GM12873 (cell line): Measurements from ENCODE around the gene THSD4.

Experiments
- TF ChIP-seq, protein P1 (sequence below): IDR thresholded peaks from 2 replicates; pipeline ENCODE4 v1.5.1; 2012; ENCODE audit warnings: low read depth, mild to moderate bottlenecking, moderate library complexity, low read length, control low read depth; ENCODE audit not compliant: insufficient read depth; ENCODE audit errors: missing control alignments

THSD4 gene

DNA sequence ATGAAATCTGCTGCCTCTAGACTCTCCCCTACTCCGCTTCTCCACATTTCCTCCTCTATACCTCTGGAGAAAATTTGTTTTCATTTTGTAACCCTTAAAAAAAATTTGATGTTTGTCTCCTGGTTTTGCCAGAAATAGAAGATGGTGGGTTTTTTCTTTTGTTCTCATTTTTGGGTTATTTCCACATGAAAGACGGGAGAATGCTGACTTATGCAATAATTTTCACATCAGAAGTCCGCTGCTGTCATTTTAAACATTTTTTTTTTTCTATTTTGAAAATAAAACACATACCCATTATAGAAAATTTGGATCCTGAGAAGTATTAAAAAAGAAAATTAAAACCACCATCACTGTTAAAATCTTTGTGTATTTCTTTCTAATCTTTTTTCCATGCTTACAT lies 374.3 kb downstream of the THSD4 start:
- TF ChIP-seq, protein P1, sequence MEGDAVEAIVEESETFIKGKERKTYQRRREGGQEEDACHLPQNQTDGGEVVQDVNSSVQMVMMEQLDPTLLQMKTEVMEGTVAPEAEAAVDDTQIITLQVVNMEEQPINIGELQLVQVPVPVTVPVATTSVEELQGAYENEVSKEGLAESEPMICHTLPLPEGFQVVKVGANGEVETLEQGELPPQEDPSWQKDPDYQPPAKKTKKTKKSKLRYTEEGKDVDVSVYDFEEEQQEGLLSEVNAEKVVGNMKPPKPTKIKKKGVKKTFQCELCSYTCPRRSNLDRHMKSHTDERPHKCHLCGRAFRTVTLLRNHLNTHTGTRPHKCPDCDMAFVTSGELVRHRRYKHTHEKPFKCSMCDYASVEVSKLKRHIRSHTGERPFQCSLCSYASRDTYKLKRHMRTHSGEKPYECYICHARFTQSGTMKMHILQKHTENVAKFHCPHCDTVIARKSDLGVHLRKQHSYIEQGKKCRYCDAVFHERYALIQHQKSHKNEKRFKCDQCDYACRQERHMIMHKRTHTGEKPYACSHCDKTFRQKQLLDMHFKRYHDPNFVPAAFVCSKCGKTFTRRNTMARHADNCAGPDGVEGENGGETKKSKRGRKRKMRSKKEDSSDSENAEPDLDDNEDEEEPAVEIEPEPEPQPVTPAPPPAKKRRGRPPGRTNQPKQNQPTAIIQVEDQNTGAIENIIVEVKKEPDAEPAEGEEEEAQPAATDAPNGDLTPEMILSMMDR, result no peak

DNA sequence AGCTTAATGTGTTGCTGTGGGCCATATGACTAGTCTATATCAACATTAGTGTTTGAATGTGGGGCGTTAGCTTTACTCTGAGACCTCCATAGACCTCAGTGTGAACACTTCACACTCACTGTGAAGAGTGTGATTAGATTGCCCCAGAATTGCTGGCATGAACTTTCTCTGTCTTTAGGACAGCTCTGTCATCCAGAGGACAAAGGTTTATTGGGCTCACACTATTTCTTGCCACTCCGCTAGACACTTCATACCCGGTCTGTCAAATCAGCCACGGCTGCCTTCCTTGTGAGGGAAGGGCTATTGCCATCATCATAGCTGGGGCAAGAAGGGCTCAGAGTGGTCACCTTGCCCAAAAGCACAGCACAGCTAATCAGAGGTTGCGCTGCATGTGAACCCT lies 378.3 kb downstream of the THSD4 start:
- TF ChIP-seq, protein P1, result no peak

DNA sequence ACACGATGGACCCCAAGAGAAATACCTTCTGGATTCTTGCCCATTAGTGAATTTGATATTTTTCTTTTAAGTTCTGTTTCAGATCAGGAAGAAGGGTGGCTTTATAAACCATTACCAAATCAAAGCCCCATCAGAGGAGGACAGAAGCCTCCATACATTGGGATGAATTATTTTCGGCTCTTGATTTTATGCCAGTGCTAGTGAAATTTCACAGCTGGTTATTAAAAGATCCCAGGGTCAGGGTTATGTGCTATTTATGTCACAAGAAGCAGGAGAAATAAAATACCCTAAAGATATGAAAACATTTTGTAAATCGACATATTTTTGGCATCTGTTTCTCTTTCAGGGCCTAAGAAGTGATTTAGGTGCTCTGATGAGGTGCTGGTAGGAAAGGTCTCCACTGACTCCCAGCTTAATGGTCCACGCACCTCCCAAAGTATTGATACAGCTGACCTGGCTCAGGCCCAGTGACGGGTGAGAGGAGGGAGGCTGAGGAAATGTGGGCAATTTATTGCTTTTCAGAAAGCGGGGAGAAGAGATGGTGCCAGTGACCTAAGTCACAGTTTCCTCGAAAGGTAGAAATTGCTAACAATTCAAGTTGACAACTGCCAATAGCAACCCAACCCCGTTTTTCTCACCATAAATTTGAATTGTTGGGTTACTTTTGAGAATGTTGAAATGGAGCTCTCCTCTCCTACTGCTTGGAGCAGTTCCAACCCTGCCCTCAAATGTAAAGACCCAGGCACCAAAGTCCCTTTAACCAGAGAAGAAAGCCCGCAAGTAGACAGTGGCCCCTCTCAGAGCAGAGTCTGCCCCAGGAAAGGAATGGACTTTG lies 379.5 kb downstream of the THSD4 start:
- TF ChIP-seq, protein P1, result no peak

GRCh38 chr15:71495398-71495780 lies 380.1 kb downstream of the THSD4 start:
- TF ChIP-seq, protein P1, result no peak

GRCh38 chr15:71496336-71496955 lies 381.2 kb downstream of the THSD4 start:
- TF ChIP-seq, protein P1, result no peak

- TF ChIP-seq, protein P1, result no peak
These were observed 386.2 kb downstream of the THSD4 start for GRCh38 chr15:71501344-71502076.

- TF ChIP-seq, protein P1, result no peak
These were observed 386.8 kb downstream of the THSD4 start for GRCh38 chr15:71502077-71502432.
